HG03097 (cell line): Measurements from ENCODE around the gene PLAAT1.

Experiments
- ATAC-seq: cut with Tn5 transposase; IDR thresholded peaks from one replicate; pipeline ENCODE4 v1.9.1; 2021; ENCODE audit not compliant: unreplicated experiment, low FRiP score

Gene PLAAT1

GRCh38 chr3:193240850-193241706 is at the start of gene PLAAT1:
TSS of gene PLAAT1 (plus strand) at chr3:193241222. CDS start at chr3:193255651, 14,429 bp downstream.
- no peak for ATAC-seq

DNA sequence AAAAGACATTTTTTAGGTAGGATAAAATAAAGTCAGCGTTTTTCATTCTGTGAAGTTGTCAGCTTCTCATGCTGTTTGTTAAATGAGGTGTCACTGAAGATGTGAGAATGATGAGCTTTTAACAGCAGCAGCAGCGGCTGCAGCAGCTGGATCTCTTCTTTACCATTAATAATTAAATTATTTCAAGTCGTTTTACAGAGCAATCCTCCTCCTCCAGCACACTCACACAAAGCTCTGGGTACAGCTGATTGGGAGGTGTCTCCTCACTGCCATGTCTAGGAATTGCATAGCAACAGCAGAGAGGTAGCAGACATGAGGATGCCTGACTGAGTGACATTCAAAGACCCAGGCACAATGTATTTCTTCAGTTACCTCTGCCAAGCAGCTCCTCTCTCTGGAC is 46.7 kb upstream of the PLAAT1 start:
- no peak for ATAC-seq

GRCh38 chr3:193196746-193197145 is 44.3 kb upstream of the PLAAT1 start:
- no peak for ATAC-seq

- ATAC-seq = no peak
Measured at GRCh38 chr3:193207290-193208273, 33.4 kb upstream of the PLAAT1 start.

DNA sequence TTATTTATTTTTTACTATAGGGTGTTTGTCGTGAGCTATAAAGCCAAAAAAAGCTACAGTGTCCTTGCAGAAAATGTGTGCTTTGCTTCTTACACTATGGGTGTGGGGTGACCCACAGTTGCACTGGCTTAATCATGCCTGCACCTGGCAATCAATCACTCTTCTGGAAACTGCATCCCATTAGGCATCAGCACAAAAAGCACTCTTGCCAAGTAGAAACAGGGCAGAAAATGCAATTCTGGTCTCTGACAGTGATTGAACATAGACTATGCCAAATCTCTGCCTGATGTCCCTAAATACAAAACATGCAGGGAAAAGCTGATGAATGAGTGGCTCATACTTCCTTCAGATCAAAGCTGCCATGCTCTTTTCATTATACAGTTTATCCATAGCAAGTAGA is 30.4 kb upstream of the PLAAT1 start:
- no peak for ATAC-seq

DNA sequence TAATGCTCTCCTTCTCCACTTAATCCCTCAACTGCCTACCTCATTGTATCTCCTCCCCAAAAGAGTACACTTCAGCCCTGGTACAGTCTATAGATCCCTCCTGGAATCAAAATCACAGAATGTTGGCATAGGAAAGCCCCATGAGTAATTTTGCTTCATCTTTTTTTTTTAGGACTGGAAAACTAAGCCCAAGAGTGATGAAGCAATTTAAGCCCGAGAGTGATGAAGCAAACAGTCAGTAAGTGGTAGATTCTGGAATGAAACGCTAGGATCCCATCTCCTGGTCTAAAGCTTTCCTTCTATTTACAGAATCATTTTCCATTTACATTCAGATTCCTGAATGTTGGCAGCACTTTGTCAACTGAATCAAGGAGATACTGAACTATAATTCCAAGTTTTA is 29.8 kb upstream of the PLAAT1 start:
- ATAC-seq = no peak

DNA sequence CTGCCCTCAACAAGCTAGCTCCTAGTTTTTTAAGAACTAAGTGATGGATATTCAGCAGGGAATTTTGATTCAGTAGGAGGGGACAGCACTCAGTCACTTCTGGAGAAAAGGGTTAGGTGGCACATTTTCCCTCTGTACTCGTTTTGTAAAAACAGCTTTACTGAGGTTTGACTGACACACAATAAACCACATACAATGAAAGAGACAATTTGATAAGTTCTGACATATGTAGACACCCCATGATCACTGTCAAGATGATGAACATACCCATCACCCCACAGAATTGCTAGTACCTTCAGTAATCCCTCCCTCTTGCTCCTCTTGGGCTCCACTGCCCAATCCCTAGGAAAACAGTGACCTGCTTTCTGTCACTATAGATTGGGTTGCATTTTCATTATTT is 29.0 kb upstream of the PLAAT1 start:
- ATAC-seq = no peak

GRCh38 chr3:193212844-193213243 is 28.2 kb upstream of the PLAAT1 start:
- ATAC-seq = no peak

DNA sequence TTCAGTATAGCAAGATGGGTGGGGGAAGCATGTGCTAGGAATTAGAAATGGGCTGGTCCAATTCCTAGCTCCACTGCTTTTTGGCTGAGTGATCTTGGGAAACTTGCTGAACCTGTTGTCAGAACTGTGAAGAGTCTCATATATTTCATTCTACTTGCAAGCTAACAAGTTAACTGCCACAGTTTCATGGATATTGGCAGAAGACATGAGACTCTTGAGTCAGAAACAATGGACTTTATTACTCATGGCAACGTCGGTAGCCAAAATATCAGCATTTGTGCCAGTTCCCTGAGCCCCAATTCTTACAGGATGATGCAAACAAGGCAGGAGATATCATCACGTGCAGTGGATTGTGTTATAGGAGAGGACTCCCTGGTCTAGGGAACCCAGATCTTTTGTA is 26.6 kb upstream of the PLAAT1 start:
- no peak for ATAC-seq

- ATAC-seq = no peak
Measured at GRCh38 chr3:193225302-193226125, 15.5 kb upstream of the PLAAT1 start.

DNA sequence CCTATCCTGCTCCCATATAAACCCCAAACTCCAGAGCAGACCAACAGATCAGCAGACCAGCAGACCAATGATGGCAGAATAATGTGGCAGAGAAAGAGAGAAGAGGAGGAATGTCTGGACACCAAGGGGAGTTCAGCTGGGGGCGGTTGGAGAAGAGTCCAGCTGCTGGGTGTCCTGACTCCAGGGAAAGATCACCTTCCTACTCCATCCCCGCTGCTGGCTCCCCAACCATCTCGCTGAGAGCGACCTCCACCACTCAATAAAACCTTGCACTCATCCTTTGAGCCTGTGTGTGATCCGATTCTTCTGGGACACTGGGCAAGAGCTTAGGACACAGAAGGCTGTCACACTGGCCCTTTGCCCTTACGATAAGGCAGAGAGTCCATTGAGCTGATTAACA is 12.8 kb upstream of the PLAAT1 start:
- ATAC-seq = no peak

DNA sequence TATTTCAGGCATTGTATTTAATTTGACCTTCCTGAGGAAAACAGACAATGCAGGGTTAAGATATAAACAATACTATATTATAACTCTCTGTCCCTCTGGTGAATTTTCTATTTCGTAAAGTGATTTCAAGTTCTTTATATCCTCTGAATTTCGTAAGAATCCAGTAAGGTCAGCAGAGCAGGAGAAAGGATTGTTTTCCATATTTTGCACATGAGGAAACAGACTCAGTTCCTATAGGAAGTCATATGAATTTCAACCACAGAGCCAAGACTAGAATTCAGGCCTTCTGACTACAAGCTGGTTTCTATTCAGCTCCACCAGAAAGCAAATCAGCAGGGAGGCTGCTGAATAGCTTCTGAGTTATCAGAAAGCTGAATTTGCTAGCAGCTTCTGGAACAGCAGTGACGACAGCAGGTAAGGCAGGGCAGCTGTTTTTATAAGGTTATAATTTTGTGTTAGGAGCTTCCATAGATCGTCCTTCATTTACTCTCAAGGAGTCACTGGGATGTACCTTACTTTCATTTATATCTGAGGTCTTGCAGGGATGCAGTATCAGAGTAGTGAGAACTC is 11.1 kb upstream of the PLAAT1 start:
- no peak for ATAC-seq

- ATAC-seq = no peak
Measured at GRCh38 chr3:193230610-193231009, 10.4 kb upstream of the PLAAT1 start.

DNA sequence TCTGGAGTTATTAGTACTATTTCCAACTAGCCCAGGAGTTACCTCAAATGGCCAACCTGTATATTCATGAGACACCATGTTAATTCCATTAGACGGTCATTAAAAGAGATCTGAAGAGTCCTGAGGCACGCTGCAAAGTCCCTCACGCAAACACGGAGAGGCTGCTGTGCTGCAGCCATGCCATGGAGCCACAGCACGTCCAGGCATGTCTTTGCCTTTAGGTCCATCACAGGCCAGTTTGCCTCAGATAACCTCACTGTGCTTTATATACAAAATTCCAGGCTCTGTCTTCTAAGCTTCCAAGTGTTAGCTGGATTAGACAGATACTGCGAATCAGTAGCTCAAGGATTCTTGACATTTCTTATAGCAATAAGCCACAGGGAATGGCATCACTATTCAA is 9.8 kb upstream of the PLAAT1 start:
- ATAC-seq = no peak

- ATAC-seq = no peak
Measured at GRCh38 chr3:193236599-193236998, 4.4 kb upstream of the PLAAT1 start.

DNA sequence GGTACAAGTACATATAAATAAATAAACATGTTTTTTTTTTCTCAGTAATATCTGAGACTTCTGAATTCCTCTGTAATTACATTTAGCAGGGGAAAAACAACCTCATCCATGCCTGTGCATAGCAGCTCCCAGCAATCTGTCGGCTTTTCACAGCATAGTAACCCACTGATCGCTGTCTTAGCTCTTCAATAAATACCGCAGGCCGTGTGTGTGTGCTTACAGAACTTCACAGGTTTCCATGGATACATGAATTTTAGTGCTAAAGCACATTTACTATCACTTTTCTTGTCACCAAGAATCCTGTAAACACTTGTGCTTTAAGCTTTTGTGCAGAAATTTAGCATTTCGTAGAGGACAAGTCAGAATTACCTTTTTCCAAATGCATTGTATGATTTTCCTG is 4.0 kb upstream of the PLAAT1 start:
- ATAC-seq = no peak

GRCh38 chr3:193240436-193240849 is 579 bp upstream of the PLAAT1 start:
- ATAC-seq = no peak

DNA sequence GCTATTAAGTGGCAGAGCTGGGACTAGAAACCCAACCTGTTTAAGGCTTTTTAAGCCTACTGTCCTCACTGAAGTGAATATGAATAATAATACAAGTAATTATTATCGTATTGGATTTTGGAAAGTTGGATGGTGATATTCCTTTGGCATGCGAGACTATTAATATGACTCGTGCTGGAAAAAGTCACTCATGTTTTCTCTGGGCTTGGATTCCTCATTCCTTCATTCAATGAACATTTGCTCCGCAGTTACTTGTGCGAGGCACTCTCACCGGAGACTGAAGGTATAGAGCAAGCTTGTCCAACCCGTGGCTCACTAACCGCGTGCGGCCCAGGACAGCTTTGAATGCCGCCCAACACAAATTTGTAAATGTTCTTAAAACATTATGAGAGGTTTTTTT is 694 bp downstream of the PLAAT1 start:
- ATAC-seq = no peak

DNA sequence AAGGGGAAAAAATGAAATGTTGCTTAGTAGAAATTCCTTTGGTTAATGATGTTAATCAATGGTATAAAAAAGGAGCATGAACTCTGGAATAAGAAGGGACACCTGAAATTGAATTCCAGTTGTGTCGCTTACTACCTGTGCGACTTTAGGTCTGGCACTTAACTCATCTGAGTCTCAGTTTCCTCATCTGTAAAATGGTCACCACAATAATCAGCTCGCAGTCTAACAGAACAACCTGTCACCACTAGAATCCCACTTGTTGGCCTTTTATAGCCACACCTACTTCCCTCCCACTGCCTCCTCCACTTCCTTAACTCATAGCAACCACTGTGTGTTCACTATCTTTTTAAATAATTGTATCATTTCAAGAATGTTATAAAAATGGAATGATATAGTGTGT is 2.5 kb downstream of the PLAAT1 start:
- no peak for ATAC-seq

- no peak for ATAC-seq
Measured at GRCh38 chr3:193248848-193249468, 7.9 kb downstream of the PLAAT1 start.
